ENCODE results near the gene C16orf92.

DNA sequence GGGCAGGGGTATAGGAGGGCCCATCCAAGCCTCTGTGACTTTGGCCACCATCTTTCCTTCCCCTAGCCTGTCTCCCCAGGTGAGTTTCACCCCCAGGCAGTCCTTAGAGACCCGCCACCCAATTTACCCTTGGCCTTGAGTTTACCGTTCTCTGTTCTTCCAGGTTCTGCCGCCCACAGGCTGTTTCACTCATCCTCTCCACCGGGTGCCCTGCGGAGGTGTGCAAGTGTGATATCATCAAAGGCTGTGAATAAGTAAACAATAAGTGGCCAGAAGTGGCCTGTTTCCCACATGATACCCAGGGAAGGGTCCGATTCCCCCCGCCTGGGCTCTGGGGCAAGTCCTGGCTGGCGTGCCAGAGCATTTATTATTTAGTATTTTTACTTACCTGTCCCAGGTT is 23.2 kb downstream of the C16orf92 start:
- TF ChIP-seq, protein P1, sequence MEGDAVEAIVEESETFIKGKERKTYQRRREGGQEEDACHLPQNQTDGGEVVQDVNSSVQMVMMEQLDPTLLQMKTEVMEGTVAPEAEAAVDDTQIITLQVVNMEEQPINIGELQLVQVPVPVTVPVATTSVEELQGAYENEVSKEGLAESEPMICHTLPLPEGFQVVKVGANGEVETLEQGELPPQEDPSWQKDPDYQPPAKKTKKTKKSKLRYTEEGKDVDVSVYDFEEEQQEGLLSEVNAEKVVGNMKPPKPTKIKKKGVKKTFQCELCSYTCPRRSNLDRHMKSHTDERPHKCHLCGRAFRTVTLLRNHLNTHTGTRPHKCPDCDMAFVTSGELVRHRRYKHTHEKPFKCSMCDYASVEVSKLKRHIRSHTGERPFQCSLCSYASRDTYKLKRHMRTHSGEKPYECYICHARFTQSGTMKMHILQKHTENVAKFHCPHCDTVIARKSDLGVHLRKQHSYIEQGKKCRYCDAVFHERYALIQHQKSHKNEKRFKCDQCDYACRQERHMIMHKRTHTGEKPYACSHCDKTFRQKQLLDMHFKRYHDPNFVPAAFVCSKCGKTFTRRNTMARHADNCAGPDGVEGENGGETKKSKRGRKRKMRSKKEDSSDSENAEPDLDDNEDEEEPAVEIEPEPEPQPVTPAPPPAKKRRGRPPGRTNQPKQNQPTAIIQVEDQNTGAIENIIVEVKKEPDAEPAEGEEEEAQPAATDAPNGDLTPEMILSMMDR (IDR thresholded peaks at IDR 0.05 in 2 of 3, conservative IDR thresholded peaks at IDR 0.05 in 1 of 3; ENCODE audit: borderline replicate concordance in 1 of 3, insufficient read depth in 1 of 3, low read depth in 2 of 3, low read length in 2 of 3), result no peak
- no peak for TF ChIP-seq SIN3A (IDR thresholded peaks at IDR 0.05; ENCODE audit: low read depth)
- TF ChIP-seq ELF1 (IDR thresholded peaks at IDR 0.05; ENCODE audit: borderline replicate concordance, low read depth), result no peak
- no peak for TF ChIP-seq EGR1 (IDR thresholded peaks at IDR 0.05; ENCODE audit: low read depth)
- TF ChIP-seq YY1 (IDR thresholded peaks at IDR 0.05; ENCODE audit: extremely low read depth, insufficient replicate concordance, low read depth, low read length), result no peak
- no peak for TF ChIP-seq POLR2A (IDR thresholded peaks at IDR 0.05; ENCODE audit: borderline replicate concordance, extremely low read depth, insufficient read depth, insufficient read length)
- TF ChIP-seq FOSL1 (IDR thresholded peaks at IDR 0.05; ENCODE audit: low read depth), result no peak
